Prostate gland (tissue), 2 donors: ENCODE measurements around the gene SLC35B4.

Source experiments
- CTCF ChIP-seq, 4 experiments: fragments of 200-600 bp in 2 of 4; fragments of 450-650 bp in 2 of 4; sonication (generic) in 2 of 4; IDR thresholded peaks; 1 replicate in 3 of 4; 2 replicates in 1 of 4; pipeline ENCODE4 v1.5.1; 2016 to 2019; ENCODE audit warnings: antibody characterized with exemption in 4 of 4, mild to moderate bottlenecking in 2 of 4, moderate library complexity in 2 of 4
- POLR2A ChIP-seq: fragments of 450-650 bp; IDR thresholded peaks from one replicate; pipeline ENCODE4 v1.6.1; 2016; ENCODE audit warnings: antibody characterized with exemption, mild to moderate bottlenecking
- POLR2AphosphoS5 ChIP-seq: sonication (generic); formaldehyde crosslinking; IDR thresholded peaks from one replicate; pipeline ENCODE4 v1.6.1; 2017; ENCODE audit warnings: antibody characterized with exemption

GRCh38 chr7:134339475-134339874 is 22.7 kb upstream of the SLC35B4 start:
- TF ChIP-seq CTCF (IDR thresholded peaks at IDR 0.05) (no peak), POLR2A (no peak), POLR2AphosphoS5 (no peak)
